Right lobe of liver (tissue), 6 donors: ENCODE results near the gene LGALS9B. TPM values are rescaled to one million over a fixed set of nuclear protein-coding genes. Genes with fewer than 3 reads are reported as not detected.
"Not testable (repeated sequence)": the region's sequence is repeated elsewhere in the genome, so short reads cannot be mapped to it uniquely, and the experiment has no call there.

ENCODE experiments used
- ATAC-seq, 4 donors: fragments of 200-7000 bp; cut with Tn5 transposase; one replicate each; pipeline ENCODE4 v1.9.1; 2020; ENCODE audit warnings: mild to moderate bottlenecking in 4 of 4, moderate library complexity in 4 of 4
- DNase-seq, 3 donors: peaks; one replicate each; pipeline ENCODE4 v3.0.0-alpha.2; 2020
- H3K27ac ChIP-seq, 3 donors: fragments of 200-600 bp; one replicate each; pipeline ENCODE4 v1.8.0; 2022
- H3K27me3 ChIP-seq, 2 donors: fragments of 200-600 bp; one replicate each; pipeline ENCODE4 v1.8.0; 2022
- H3K36me3 ChIP-seq, 4 donors: fragments of 200-600 bp; sonication (generic) in 1 of 4; one replicate each; pipeline versions ENCODE4 v1.5.1 to v1.8.0; 2017 to 2022; ENCODE audit warnings: control low read depth in 1 of 4
- H3K4me1 ChIP-seq, 4 donors: fragments of 200-600 bp; sonication (generic) in 1 of 4; one replicate each; pipeline versions ENCODE4 v1.5.1 to v1.8.0; 2017 to 2022; ENCODE audit warnings: control low read depth in 1 of 4
- H3K4me3 ChIP-seq, 3 donors: fragments of 200-600 bp; one replicate each; pipeline ENCODE4 v1.8.0; 2022
- H3K9me3 ChIP-seq, 4 donors: fragments of 200-600 bp; sonication (generic) in 1 of 4; one replicate each; pipeline versions ENCODE4 v1.5.1 to v1.8.0; 2017 to 2022; ENCODE audit warnings: control low read depth in 1 of 4
- WGBS: methylation state at CpG from one replicate; pipeline ENCODE4 v1.1.6; 2018; ENCODE audit warnings: low coverage, low lambda C conversion rate; ENCODE audit not compliant: insufficient coverage; ENCODE audit errors: missing lambda C conversion rate; 5-methylcytosine and 5-hydroxymethylcytosine counted together
- intact Hi-C, 2 donors: fragments of 100-400 bp; cut with DNase I; formaldehyde crosslinking; loops; one replicate each; pipeline versions ENCODE4 v1.11.2 to v1.14.1; 2022
- total RNA-seq, 6 experiments: library from RNA; depleted of rRNA in 2 of 6; stranded (reverse); fragments of >200 nt in 2 of 6; fragmentation: NEBNext Ultra II Directional in 3 of 6; extraction: Animal tissue kit (Norgen Biotek cat#: 25700) in 3 of 6; gene quantifications; one replicate each; pipeline versions ENCODE4 v1.1.0 to v1.2.4, GENCODE V29; 2016 to 2023
- donor health status: DM: no; HTN: yes; CAD: no.
- donor health status: DM: no; HTN: no; CAD: no.
- donor health status: DM: no; HTN: no; CAD: no.
- donor health status: DM: no; HTN: yes; CAD: no.
- donor health status: DM: no; HTN: yes; CAD: no.

LGALS9B gene
- total RNA-seq, 6 experiments from 2014 or later: 0.42 TPM; not detected in 5

DNA sequence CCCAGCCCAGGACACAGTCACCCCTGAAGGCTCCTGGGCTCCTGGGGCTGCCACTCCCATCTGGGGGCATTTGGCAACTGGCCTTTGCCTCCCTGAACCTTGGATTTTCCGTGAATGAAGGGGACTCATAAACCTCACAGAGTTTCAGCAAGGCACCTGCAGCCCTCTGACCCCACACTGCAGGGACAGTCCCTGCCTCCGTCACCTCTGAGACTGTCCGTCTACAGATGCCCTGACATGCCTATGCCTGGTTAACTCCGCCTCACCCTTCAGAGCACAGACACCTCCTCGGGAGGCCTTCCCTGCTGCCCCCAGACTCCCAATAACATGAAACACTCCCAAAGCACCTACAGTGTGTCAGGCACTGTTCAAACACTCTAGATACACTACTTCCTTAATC, 786 bp downstream of the LGALS9B start:
- ATAC-seq: peak in 1 of 4 donors; percentile 5
- H3K36me3 ChIP-seq, H3K27me3 ChIP-seq, H3K27ac ChIP-seq, DNase-seq, H3K4me3 ChIP-seq, H3K9me3 ChIP-seq, H3K4me1 ChIP-seq, intact Hi-C loops: not testable (repeated sequence)
- WGBS: 70% methylated on average over 2 of the region's 5 CpGs

DNA sequence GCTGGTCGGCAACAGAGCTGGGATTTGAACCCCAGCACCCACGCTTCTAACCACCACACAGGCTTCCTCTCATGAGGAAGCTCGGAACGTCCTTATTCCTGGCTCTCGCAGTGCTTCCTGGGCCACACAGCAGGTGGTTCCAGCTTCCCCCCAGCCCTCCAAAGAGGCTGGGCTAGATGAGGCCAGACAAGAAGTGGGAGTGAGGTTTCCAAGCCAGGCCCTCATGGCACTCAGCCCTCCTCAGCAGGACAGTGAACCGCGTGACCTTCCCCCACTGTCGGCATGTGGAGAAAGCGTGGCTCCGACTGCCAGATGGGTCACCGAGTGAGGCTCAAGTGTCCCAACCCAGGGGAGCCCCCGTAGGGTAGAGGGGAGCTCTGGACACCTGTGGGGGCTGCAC, 1.8 kb downstream of the LGALS9B start:
- 43% methylated on average over 6 of the region's 12 CpGs for WGBS
- H3K9me3 ChIP-seq, H3K27me3 ChIP-seq, DNase-seq, H3K4me1 ChIP-seq, H3K27ac ChIP-seq, intact Hi-C loops, H3K4me3 ChIP-seq, H3K36me3 ChIP-seq: not testable (repeated sequence)
- peak; percentile 27 to 57 (median 48) for ATAC-seq

DNA sequence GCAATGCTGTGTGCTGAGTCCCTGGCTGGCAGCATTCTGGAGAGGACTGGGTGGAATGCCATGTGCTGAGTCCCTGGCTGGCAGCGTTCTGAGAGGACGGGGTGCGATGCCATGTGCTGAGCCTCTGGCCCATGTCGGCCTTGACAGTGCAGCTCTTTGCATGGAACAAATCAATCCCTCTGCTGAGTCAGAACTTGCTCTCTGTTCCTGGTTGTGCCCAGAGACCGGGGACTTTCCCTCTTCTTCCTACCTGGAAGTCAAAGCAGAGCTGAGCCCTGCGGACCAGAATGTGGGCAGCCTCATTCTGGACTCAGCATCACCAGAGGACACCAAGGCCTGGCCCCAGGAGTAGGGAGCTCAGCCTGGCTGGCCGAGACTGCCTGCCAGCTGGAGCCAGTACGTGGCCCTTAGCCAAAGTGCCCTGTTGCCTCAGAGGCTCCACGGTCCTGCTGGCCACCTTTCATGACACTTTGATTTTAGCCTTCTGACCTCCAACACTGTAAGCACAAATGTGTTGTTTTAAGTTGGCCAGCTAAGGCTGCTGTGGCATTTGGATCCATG, 2.4 kb downstream of the LGALS9B start:
- H3K27ac ChIP-seq, intact Hi-C loops, H3K9me3 ChIP-seq, H3K36me3 ChIP-seq, H3K4me1 ChIP-seq, H3K27me3 ChIP-seq, H3K4me3 ChIP-seq, DNase-seq: not testable (repeated sequence)
- peak; percentile 81 to 89 (median 86) for ATAC-seq
- no CpG with 5 or more reads among the region's 9 CpGs for WGBS

DNA sequence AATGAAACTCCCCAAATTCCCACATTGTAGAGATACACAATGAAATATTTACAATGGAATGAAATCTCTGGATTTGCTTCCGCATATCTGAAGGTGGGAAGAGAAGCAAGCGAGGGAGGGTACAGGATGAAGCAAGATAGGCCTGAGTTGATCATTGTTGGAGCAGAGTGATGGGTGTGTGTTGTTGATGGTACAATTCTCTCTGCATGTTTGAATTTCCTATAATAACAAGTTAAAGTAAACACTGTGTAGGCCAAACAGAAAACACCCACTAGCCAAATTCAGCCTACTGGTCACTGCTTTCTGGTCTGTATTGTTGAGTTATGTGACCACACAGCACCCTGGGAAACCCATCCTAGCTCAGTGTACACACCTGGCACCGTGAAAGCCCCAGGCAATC, 5.2 kb downstream of the LGALS9B start:
- H3K27me3 ChIP-seq, H3K36me3 ChIP-seq, H3K9me3 ChIP-seq, intact Hi-C loops, H3K27ac ChIP-seq, H3K4me3 ChIP-seq, H3K4me1 ChIP-seq, DNase-seq: not testable (repeated sequence)
- peak in 1 of 4 donors; percentile 3 for ATAC-seq
- WGBS: no CpG with 5 or more reads among the region's 3 CpGs

DNA sequence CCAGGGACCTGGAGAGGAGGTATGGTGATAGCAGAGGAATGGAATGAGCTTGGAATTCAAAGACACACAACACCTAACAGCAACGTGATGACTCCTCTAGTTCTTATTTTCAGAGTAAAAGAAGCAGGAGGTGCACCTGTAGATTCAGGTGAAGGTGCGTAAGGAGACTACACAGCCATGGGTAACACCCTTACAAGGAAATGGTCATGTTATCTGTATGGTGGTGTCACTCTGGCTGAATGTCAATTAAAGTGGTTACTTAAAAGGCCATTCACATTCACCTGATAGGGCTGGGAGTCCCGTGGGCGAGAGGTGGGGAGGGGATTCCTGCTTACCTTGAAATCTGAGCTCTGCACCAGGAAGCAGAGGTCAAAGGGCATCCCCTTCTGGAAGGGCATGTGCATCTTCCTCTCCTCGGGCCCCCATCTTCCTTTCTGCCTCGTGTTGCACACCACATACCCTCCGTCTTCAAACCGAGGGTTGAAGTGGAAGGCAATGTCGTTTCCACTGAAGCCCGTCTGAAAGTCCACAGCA, 9.4 kb downstream of the LGALS9B start:
- intact Hi-C loops, H3K27me3 ChIP-seq, ATAC-seq, H3K4me1 ChIP-seq, H3K4me3 ChIP-seq, DNase-seq, H3K9me3 ChIP-seq, H3K27ac ChIP-seq, H3K36me3 ChIP-seq: not testable (repeated sequence)
- 24% methylated on average over 3 of the region's 10 CpGs for WGBS

DNA sequence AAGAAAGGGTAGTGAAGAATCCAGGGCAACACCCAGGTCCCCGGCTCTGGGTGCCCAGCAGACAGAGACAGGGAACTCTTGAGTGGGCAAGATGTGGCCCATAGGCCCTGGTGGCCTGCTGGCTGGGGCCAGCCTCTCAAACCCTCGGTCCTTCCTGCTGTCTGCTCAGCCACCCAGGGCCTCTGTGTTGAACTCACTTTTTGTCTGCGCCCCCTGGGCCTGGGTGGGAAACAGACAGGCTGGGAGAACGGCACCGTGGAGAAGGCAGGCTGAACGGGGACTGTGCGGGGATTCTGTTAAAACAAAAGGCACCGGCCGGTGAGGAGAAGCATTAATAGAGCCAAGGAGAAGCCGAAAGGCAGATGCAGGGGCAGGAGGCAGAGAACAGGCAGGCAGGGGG, 12.2 kb downstream of the LGALS9B start:
- ATAC-seq, H3K27me3 ChIP-seq, DNase-seq, H3K27ac ChIP-seq, H3K36me3 ChIP-seq, intact Hi-C loops, H3K4me3 ChIP-seq, H3K9me3 ChIP-seq, H3K4me1 ChIP-seq: not testable (repeated sequence)
- no CpG with 5 or more reads among the region's 10 CpGs for WGBS

DNA sequence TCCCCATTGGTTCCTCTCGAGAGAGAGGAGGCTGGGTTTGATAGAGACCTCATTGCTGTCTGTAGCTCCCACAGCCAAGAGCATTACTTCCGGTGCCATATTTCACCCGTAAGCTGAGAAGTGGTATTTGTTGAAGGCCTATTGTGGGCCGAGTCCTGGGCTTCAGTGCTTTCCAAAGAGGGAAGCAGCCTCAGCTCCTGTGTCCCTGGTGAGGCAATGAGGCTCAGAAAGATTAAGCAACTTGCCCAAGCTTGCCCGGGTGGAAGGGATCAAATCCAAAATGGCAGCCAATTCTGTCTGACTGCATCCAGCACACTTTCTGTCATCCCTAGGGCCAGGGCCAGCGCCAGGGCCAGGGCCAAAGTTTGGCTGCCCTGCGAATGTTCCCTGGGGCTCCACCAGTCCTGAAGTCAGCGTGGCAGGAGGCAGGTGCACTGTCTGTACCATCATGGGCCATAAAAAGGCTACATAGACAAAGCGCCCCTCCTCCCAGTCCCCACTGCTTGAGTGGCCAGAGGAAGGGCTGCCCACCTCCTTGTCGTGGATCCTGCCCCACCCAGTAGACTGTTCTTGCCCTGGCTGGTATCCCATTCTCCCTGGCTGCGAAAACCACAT, 13.4 kb downstream of the LGALS9B start:
- intact Hi-C loops, H3K4me3 ChIP-seq, H3K27ac ChIP-seq, H3K4me1 ChIP-seq, H3K36me3 ChIP-seq, ATAC-seq, H3K27me3 ChIP-seq, H3K9me3 ChIP-seq, DNase-seq: not testable (repeated sequence)
- WGBS: no CpG with 5 or more reads among the region's 11 CpGs

DNA sequence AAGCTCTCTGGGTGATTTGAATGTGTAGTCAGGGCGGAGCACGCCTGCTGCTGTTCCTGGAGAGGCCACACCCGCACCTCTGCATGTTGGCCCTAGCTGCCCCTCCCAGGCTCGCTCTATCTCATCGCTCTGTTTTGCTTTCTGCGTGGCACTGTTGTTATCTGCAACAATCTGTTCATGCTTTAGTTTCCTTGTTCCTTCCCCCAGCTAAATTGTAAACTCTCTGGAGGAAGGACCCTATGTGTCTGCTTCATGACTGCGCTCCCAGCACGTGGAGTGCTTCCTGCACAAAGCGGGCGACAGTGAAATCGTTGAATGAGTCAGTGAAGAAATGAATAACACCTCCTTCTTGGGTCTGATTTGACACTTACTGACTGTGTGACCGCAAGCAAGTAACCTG, 16.5 kb downstream of the LGALS9B start:
- WGBS: 10% methylated on average over 2 of the region's 12 CpGs
- H3K36me3 ChIP-seq, H3K4me3 ChIP-seq, H3K27me3 ChIP-seq, H3K4me1 ChIP-seq, H3K27ac ChIP-seq, intact Hi-C loops, H3K9me3 ChIP-seq, ATAC-seq, DNase-seq: not testable (repeated sequence)

DNA sequence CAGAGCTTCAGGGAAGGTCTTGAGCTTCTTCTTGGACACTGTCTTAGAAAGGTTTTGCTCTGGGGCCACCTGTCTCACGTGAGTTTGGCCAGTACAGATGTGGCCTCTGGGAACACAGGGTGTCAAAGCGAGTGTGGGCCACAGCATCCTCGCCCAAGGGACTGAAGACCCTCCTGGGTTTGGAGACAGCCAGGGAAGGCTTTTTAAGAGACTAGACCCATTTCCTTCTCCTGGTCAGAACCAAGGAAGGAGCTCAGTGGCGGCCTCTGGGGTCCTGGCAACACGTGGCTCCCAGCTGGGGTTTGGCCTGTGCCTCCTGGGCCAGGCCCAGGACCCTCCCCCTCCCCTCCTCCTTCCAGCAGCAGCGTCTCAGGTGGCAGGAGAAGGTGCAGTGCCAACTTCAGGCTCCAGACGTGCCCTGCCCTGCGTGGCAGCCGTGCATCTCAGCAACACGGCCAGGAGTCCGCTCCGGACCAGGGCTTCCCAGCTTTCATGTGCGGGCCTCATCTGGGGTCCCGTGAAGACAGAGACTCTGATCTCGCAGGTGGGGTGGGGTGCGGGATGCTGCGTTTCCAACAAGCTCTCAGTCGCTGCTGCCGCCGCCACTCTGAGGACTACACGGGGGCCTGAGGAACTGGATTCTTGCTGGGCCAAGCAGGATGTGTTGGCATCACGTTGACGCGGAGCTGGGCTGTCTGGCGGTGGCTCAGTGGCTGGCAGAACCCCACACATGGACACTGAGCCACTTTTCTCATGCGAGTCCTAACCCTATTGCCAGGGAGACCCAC, 19.6 kb downstream of the LGALS9B start:
- H3K36me3 ChIP-seq, H3K4me1 ChIP-seq, H3K4me3 ChIP-seq, DNase-seq, H3K27ac ChIP-seq, H3K27me3 ChIP-seq, ATAC-seq, intact Hi-C loops, H3K9me3 ChIP-seq: not testable (repeated sequence)
- no CpG with 5 or more reads among the region's 26 CpGs for WGBS

DNA sequence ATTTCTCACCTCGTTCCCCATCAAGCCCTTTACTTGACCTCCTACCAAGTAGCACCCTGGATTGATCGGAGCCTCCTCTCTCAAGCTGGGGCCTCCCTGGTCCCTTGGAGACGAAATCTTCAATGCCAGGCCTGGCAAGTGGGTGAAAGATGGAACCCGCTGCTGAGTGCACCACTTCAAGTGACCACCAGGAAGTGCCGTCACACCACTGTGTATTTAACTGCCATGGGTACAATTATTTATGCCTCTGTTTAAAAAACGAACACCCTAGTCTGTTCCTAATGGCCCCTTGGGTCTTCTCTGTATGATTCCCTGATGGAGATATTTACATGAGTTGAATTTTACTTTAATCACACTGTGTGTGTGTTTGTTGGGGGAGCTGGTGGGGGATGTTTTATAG, 20.4 kb downstream of the LGALS9B start:
- H3K27me3 ChIP-seq, H3K4me3 ChIP-seq, H3K4me1 ChIP-seq, intact Hi-C loops, DNase-seq, H3K9me3 ChIP-seq, H3K27ac ChIP-seq, H3K36me3 ChIP-seq: not testable (repeated sequence)
- 44% methylated on average over 5 of the region's 6 CpGs for WGBS
- ATAC-seq: peak in 3 of 4 donors; percentile 16 to 46 (median 25)

DNA sequence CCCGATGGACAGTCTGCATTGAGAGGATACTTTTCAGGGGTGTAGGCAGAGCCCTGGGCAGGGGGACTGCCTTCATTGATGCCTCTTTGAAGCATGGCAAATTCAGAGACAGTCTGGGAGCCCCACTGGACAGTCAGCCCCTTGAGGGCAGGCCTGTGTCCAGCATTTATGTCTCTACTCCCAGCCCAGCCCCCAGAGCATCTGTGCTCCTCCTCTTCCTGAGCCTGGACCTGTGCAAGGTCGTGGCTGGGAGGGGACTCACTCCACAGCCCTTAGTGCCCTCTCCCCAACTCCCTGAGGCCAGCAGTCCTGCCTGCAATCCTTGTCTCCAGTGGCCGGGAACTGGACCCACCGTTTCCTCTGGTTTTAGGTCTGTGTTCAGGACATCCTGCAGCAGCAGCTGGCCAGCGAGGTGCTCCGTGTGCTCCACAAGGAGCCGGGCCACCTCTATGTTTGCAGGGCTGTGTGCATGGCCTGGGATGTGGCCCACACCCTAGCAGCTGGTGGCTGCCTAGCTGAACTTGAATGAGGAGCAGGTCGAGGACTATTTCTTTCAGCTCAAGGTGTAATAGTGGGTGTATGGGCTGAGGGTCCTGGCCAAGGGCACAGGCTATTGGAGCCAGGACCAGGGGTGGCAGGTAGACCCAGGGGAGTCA, 22.6 kb downstream of the LGALS9B start:
- H3K4me1 ChIP-seq, intact Hi-C loops, ATAC-seq, H3K27me3 ChIP-seq, H3K9me3 ChIP-seq, H3K4me3 ChIP-seq, DNase-seq, H3K36me3 ChIP-seq, H3K27ac ChIP-seq: not testable (repeated sequence)
- WGBS: no CpG with 5 or more reads among the region's 8 CpGs
